HG02981 (cell line): Measurements from ENCODE around the gene KIAA1328.

Source experiments
- ATAC-seq: cut with Tn5 transposase; IDR thresholded peaks from one replicate; pipeline ENCODE4 v1.9.1; 2021; ENCODE audit warnings: mild to moderate bottlenecking, moderate library complexity; ENCODE audit not compliant: unreplicated experiment

The KIAA1328 gene

DNA sequence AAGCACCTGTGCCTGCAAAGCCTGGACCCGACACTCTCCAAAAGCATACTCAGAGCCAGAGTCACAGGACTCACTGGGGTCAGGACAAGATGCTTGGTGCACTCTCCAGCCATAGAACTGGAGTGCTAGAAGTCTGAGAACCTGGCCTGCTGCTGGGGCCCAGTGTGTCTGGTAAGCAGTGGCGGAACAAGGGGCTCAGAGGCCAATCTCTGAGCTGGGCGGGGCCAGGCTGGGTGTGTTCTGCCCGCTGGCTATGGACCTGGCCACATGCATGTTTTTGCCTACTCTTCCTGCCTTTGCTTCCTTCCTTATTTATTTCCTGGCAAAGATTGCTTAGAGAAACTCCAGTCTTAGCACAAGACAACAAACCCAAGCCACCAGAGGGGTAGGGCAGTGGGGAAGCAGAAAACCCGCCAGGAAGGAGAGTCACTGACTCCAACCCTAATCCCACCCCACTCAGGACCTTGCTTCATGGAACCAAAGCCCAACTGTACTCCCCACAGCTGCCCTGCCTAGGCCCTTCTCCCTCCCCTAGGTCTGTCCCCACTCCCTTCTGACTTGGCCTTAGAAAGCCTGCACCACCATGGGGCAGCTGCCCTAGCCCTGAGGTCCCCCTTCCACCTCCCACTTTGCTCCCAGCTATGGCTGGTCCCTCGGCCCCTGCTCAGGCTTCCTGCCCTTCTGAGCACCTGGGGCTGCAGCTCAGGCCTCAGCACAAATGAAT, 421.1 kb downstream of the KIAA1328 start:
- no peak for ATAC-seq

DNA sequence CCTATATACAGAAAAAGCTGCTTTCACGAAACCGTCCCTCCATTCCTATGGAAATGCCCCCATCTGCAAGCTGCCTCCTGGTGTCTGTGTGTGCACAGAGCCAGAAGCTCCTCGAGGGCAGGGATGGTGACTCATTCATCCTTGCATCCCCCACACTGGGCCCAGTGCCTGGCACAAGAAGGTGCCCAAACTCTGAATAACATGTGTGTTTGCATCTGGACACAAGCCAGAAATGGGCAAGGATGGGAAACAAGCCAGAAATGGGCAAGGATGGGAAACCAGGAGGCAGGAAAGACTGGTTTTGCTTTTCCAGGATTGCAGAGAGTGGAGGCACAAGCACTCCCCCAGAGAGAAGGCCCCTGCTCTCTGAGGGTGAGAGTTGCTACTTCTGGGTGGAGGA, 422.8 kb downstream of the KIAA1328 start:
- no peak for ATAC-seq

DNA sequence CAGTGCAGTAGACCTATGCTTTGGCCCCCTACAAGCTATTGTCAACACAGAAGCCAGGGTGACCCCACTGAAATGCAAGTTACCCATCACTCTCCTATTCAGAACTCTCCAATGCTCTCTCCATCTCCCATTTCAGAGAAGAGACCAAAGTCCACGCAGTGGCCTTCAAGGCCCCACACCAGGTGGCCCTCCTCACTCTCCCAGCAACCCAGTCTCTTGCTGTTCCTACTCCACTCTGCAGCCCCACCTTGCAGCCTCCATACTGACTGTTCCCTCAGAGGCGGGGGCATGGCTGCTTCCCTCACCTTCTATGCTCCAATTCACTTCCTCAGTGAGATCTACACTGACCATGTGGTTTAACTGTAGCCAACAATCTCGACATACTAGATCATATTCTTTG, 423.4 kb downstream of the KIAA1328 start:
- no peak for ATAC-seq

GRCh38 chr18:37252854-37253393, 424.0 kb downstream of the KIAA1328 start:
- ATAC-seq = no peak

DNA sequence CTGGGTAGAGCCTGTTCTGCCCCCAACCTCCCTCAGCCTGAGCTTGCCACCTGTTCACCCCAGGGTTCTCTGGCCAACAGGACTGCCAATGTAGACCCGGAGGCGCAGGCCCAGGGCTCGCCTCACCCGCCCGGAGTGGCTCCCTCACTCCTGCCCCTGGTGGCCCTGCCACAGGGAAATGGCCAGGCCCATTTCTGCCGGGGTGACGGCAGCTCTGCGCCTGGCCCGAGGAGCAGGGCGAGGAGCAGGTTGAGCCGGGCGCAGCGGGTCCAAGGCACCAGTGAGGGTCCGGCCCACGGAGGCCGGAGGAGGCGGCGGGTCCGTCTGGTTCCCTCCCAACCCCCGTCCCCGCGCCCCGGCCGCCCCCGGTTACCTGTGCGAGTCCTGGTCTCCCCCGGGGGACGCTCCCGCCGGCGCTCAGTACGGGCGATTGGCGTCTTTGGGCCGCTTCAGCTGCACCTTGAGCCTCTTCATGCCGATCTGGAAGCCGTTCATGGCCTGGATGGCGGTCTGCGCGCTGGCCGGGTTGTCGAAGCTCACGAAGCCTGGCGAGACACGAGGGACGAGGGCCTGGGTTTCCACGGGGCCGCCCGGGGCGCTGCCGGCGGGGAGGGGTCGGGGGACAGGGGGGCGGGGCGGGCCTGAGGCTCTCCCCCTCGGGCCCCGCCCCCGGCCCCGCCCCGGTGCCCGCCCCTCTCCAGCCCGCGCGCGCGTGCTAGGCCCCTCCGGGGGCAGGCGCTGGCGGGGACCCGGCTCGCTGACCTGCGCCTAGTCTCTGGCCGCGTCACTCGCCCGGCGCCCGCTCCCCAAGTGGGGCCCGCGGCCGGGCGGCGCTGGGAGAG, 424.7 kb downstream of the KIAA1328 start:
- no peak for ATAC-seq

DNA sequence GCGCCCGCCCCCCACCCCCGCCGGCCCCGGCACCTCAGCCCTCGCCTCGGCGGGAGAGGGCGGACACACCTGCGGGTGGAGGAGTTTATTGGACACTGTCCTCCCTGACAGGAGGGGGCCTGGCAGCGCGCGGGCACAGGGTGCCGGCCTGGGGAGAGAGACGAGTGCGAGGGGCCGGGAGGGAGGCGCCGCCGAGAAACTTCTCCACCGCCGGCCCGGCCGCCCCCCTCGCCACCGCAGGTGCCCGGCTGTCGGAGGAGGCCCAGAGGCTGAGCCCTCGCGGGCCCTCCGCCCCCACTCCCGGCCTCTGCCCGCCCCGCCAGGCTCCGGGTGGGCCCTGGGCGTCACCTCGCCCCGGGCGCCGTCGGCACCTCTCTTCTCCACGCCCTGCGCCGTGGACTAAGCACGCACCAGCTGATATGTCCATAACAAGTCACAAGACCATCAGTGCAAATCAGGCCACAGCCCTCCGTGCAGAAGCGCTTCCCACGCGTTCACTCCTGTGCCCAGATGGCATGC, 425.4 kb downstream of the KIAA1328 start:
- ATAC-seq = no peak

GRCh38 chr18:37254973-37255372, 426.0 kb downstream of the KIAA1328 start:
- no peak for ATAC-seq

DNA sequence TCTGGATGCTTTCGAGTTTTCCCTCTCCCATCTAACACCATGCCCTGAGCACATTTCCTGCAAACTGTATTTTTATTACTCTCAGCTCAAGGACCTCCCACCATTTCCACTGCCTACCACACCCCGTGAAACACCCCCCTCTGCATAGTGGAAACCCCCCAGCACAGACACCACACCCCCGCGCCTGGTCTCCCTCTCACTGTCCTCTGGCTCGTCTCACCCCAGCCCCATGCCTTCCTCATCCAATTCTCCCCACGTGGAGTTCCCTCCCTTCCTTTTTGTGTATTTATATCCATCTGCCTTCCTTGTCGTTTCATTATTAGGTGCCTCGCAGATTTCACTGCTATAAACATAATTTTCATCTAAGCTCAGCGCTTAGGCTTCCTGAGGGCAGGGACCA, 429.2 kb downstream of the KIAA1328 start:
- ATAC-seq = no peak

GRCh38 chr18:37258819-37259218, 429.9 kb downstream of the KIAA1328 start:
- no peak for ATAC-seq

DNA sequence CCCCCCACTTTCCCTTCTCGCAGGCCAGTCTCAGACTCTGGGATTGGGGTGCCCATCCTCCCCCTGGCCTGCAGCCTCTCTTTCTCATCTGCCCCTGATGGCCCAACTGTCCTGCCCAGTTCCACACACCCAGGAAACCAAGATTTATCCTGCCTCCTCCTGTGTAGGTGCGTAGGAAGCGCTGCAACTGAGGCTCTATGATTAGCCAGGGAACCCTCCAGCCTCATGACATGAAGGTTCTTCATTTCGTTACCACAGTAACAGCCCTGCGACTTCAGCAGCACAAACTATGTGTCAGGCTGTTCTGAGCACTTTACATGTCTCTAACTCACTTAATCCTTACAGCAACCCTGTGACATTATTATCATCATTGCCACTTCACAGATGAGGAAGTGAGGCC, 430.8 kb downstream of the KIAA1328 start:
- no peak for ATAC-seq

- ATAC-seq = no peak
Observed at GRCh38 chr18:37260367-37261093, 431.6 kb downstream of the KIAA1328 start.

DNA sequence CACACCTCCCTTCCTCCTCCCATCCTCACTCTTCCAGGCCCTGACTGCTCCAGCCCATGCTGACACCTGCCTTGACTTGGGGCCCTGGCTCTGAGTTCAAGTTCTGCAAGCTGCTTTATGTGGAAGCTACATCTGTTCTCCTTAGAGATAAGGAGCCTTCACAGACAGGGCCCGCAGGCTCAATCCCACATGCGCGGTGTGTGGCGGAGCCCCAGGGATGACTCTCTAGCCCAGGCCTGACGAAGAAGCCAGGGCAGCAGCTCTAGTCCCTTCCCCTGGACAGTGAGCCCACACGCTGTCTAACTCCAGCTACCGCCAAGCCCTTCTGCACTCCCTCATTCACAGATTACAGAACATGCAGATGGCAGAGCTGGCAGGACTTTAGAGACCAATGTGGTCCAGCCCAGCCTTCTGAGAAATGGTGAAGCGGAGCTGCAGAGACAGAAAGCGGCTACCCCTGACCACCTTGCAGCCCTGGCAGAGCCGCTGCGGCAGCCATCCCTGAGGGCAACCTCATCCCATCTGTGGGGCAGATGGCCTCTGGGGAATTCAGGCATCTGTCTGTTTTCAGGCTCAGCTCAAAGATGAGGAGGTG, 432.4 kb downstream of the KIAA1328 start:
- ATAC-seq = no peak

DNA sequence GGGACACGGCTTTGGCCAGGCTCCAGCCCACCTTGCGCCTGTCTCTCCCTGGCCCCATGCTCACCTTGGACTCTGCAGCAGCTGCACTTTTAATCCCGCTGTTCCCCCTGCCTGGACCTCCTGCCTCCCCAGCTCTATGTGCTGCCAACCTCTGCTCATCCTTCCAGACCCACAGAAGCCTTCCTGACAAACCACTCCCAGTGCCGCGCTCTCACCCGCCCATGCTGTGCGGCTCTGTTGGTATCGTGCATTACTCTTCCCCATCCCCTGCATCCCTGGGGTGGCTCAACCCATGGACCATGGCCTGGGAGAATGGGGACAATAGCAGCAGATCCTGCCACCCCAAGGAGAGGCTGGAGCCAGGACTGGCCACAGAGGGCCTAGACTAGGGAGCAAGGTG, 433.1 kb downstream of the KIAA1328 start:
- no peak for ATAC-seq

DNA sequence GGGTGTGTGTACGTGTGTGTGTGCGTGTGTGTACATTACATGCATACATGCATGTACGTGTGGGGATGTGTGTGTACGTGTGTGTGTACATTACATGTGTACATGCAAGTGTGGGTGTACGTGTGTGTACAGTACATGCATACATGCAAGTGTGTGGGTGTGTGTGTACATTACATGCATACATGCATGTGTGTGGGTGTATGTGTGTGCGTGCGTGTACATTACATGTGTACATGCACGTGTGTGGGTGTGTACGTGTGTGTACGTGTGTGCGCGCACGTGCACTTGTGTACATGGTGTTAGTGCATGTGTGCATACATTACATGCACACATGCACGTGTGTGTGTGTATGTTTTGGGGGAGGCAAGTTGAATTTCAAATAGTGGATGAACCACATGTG, 436.0 kb downstream of the KIAA1328 start:
- ATAC-seq = no peak

GRCh38 chr18:37265382-37265781, 436.5 kb downstream of the KIAA1328 start:
- ATAC-seq = no peak

- no peak for ATAC-seq
Observed at GRCh38 chr18:37266290-37266689, 437.4 kb downstream of the KIAA1328 start.

DNA sequence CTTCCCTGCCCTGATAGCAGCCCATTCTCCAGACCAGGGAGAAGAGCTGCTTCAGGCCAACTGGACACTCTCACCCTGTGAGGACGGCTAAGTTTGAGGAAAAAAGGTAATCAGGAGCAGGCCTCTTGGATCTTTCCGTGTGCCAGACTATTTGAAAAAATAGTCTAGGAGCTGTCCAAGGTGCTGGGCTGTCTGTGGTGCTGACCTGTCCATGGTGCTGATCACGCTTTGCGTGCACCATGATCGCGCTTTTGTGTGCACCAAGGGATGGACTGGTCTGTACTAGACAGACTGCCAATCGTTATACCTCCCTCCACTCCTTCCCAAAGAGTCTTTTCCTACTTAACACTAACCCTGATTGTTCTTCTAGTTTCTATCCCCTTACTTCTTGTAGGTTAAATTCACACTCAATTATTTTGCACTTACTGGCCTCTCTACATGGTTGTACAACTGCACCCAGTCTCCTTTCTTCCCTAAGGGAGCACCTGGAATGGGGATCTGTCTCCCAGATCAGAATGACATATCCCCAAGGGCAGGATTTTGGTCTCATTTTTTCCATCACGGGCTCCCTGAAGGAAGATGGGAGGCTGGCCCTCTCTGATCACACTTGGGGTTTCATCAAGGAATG, 441.2 kb downstream of the KIAA1328 start:
- ATAC-seq = no peak

DNA sequence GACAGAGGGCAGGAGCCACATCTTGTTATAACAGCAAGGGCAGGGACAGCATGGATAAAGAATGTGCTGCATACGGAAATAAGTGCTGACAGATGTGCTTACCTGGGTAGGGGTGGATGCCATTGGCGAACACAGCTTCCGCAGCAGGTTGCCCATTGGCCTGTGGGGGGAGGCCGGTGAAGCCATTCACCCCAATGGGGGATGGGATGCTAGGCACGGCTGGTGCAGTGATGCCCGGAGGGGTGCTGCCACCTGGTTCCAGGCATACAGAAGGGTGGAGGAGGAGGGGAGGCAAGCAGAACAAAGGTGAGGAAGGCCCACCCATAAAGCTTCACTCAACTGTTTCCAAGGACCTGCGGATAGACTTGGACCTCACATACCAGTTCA, 441.7 kb downstream of the KIAA1328 start:
- no peak for ATAC-seq

DNA sequence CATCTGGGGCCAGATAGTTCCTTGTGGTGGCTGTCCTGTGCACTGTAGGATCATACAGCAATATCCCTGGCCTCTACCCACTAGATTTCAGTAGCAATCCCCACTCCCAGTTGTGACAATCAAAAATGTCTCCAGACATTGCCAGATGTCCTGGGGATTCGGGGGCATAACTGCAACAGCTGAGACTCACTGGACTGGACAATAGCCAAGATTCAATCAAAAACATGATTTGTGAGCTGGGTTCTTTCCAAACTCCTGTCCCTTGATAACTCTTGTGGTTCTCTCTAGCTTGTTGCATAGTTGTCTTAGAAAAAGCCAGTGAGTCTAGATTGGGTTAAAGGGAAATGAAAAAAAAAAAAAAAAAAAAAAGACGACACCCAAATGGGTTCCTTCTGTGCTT, 443.3 kb downstream of the KIAA1328 start:
- ATAC-seq = no peak

DNA sequence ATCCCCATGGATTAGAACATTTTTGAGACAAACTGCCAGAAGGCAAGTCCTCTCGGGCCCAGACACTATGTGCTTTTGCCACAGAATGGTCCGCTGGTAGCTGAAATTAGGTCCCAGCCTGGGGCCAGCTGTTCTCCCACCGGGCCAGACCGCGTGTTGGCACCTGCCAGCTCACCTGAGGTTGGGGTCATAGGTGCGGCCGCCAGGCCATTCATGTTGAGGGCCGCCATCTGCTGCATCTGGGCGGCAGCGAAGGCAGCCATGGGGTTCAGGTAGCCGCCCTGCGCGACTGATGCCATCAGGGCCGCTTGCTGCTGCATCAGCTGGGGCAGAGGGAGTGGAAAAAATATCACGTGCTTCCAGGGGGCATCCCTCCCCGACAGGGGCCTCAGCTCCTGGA, 443.9 kb downstream of the KIAA1328 start:
- ATAC-seq = no peak
